GM13977 (cell line): Measurements from ENCODE around the gene TRAF3.

Source experiments
- DNase-seq: peaks from one replicate; pipeline ENCODE4 v3.0.0; 2012; ENCODE audit warnings: low spot score
- in situ Hi-C: fragments of 300-500 bp; cut with MboI; formaldehyde crosslinking; loops from one replicate; pipeline ENCODE4 v1.12.0; 2022; ENCODE audit warnings: low sequenced_read_pairs, low pct_unique_long_range_greater_than_20kb, mixed read lengths, inconsistent platforms; ENCODE audit not compliant: unreplicated experiment
- TF ChIP-seq, protein P1 (sequence below): IDR thresholded peaks from 2 replicates; pipeline ENCODE4 v1.5.1; 2012; ENCODE audit warnings: mild to moderate bottlenecking, control low read depth; ENCODE audit not compliant: insufficient read depth; ENCODE audit errors: extremely low read depth, missing control alignments

TRAF3 gene

DNA sequence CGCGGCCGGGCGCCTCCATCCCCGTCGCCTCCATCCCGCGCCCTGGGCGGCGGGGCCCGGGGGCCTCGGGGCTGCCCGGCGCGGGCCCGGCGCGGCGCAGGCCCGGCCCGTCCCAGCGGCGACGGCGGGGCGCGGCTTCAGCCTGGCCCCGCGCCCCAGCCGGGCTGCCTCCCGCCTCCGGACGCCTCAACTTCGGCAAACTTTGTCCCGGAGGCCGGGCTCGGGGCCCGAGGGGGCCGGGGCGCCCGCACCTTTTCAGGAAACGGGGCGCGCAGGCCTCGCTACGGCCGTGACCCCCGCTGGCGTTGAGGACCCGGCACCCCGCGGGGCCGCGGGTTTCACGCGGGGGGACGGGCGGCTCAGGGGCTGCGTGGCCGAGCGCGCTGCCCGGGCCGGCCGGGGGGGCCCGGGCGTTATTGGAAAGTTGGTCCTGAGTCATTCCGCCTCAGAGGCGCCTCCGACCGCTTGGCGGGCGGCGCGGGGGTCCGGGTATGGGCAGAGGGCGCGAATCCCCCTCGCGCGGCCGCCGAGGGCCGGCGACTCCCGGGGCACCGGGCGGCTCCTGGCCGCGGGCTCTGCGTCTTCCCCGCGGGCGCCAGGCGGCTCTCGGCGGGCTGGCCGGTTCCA lies 575 bp downstream of the TRAF3 start:
- no peak for DNase-seq
- in situ Hi-C loops: loop anchor here (10.0 kb wide), 1 partner anchor 137 kb away; no protein-coding TSS in a partner anchor
- TF ChIP-seq, protein P1, sequence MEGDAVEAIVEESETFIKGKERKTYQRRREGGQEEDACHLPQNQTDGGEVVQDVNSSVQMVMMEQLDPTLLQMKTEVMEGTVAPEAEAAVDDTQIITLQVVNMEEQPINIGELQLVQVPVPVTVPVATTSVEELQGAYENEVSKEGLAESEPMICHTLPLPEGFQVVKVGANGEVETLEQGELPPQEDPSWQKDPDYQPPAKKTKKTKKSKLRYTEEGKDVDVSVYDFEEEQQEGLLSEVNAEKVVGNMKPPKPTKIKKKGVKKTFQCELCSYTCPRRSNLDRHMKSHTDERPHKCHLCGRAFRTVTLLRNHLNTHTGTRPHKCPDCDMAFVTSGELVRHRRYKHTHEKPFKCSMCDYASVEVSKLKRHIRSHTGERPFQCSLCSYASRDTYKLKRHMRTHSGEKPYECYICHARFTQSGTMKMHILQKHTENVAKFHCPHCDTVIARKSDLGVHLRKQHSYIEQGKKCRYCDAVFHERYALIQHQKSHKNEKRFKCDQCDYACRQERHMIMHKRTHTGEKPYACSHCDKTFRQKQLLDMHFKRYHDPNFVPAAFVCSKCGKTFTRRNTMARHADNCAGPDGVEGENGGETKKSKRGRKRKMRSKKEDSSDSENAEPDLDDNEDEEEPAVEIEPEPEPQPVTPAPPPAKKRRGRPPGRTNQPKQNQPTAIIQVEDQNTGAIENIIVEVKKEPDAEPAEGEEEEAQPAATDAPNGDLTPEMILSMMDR: no peak

GRCh38 chr14:102778338-102779083 lies 1.3 kb downstream of the TRAF3 start:
- DNase-seq: no peak
- in situ Hi-C loops: loop anchor here (10.0 kb wide), 1 partner anchor 136 kb away; no protein-coding TSS in a partner anchor
- TF ChIP-seq, protein P1: no peak

DNA sequence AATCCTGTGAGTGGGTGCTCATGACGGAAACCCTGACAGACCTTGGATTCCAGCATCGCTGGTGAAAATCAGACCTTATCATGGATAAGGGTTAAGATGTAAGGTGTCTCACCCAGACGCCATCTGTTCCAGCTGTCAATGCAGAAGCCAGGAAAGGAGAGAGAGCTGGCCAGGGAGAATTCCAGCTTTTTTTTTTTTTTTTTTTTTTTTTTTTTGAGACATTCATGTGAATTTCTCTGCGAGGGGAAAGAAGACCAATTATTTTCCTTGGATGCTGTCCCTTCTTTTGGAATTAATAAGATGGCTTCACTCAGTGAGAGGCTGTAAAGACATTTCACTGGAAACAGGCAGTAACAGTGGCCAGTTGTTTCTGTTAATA lies 1.8 kb downstream of the TRAF3 start:
- TF ChIP-seq, protein P1: no peak
- in situ Hi-C loops: loop anchor here (10.0 kb wide), 1 partner anchor 136 kb away; no protein-coding TSS in a partner anchor
- no peak for DNase-seq

GRCh38 chr14:102779574-102780315 lies 2.5 kb downstream of the TRAF3 start:
- TF ChIP-seq, protein P1: peak; percentile 23
- no peak for DNase-seq
- in situ Hi-C loops: loop anchor here (10.0 kb wide), 1 partner anchor 135 kb away; no protein-coding TSS in a partner anchor

DNA sequence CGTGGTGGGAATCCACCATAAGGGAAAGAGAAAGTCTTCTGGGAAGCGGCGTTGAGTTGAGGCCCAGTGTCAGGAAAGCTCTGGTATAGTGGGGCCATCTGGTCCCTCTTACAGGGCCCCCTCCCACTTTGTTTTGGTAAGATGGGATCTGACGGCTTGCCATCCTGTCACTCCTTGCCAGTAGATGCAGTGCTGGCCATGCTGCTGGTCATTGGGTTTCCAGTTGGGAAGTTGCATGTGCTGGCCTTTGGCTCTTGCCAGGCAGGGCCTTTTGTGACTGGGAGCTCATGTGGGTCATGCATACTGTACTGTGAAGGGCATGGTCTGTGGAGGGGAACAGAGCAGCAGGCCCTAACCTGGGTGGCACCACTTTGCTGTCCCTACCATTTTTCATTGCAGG lies 3.8 kb downstream of the TRAF3 start:
- in situ Hi-C loops: no loop called here
- TF ChIP-seq, protein P1: no peak
- no peak for DNase-seq

- TF ChIP-seq, protein P1: no peak
- DNase-seq: no peak
- in situ Hi-C loops: no loop called here
Observed at GRCh38 chr14:102782974-102783373, 5.7 kb downstream of the TRAF3 start.
